Medulla oblongata (tissue), 1 donor: ENCODE measurements around the gene TEX53.

Experiments
- DNase-seq: peaks from one replicate; pipeline ENCODE4 v3.0.0-alpha.2; 2015; ENCODE audit errors: extremely low spot score

TEX53 gene

GRCh38 chr9:114638404-114638803 lies 19.2 kb downstream of the TEX53 start:
- DNase-seq: no peak

GRCh38 chr9:114634387-114634786 lies 23.2 kb downstream of the TEX53 start:
- no peak for DNase-seq

- DNase-seq: no peak
Measured at GRCh38 chr9:114633438-114634089, 24.0 kb downstream of the TEX53 start.

GRCh38 chr9:114631166-114631565 lies 26.4 kb downstream of the TEX53 start:
- DNase-seq: no peak

GRCh38 chr9:114629563-114630090 lies 28.0 kb downstream of the TEX53 start:
- no peak for DNase-seq

GRCh38 chr9:114627553-114627952 lies 30.1 kb downstream of the TEX53 start:
- no peak for DNase-seq

- no peak for DNase-seq
Measured at GRCh38 chr9:114626415-114627020, 31.1 kb downstream of the TEX53 start.

- no peak for DNase-seq
Measured at GRCh38 chr9:114624677-114625076, 32.9 kb downstream of the TEX53 start.

- no peak for DNase-seq
Measured at GRCh38 chr9:114621975-114622609, 35.5 kb downstream of the TEX53 start.

GRCh38 chr9:114621561-114621960 lies 36.0 kb downstream of the TEX53 start:
- no peak for DNase-seq

- peak; percentile 29 for DNase-seq
Measured at GRCh38 chr9:114619191-114619761, 38.3 kb downstream of the TEX53 start.

- peak; percentile 71 for DNase-seq
Measured at GRCh38 chr9:114616684-114617520, 40.7 kb downstream of the TEX53 start.

- no peak for DNase-seq
Measured at GRCh38 chr9:114614373-114614772, 43.2 kb downstream of the TEX53 start.

GRCh38 chr9:114613919-114614318 lies 43.7 kb downstream of the TEX53 start:
- DNase-seq: no peak

GRCh38 chr9:114613087-114613486 lies 44.5 kb downstream of the TEX53 start:
- DNase-seq: no peak

- no peak for DNase-seq
Measured at GRCh38 chr9:114612272-114612923, 45.2 kb downstream of the TEX53 start.

- peak; percentile 60 for DNase-seq
Measured at GRCh38 chr9:114611516-114612271, 45.9 kb downstream of the TEX53 start.

GRCh38 chr9:114608525-114608796 lies 49.1 kb downstream of the TEX53 start:
- DNase-seq: no peak

- no peak for DNase-seq
Measured at GRCh38 chr9:114607671-114608524, 49.7 kb downstream of the TEX53 start.
